GM12878 (cell line): ENCODE results near the gene C15orf61. TPM values are rescaled to one million over a fixed set of nuclear protein-coding genes. Genes with fewer than 3 reads are reported as not detected.

Experiments used
- ATAC-seq: fragments of 200-7000 bp; cut with Tn5 transposase; 3 replicates; pipeline ENCODE4 v1.9.1; 2020; ENCODE audit warnings: mild to moderate bottlenecking, moderate library complexity
- BruUV-seq: library from RNA; stranded (reverse); fragments of 400-500 nt; replicated peaks from 2 replicates; lab custom pipeline; 2021; lab: Mats Ljungman, UMichigan
- CTCF ChIA-PET: fragments of 300-600 bp; sonication (Branson Sonifier 250); formaldehyde crosslinking; extraction: SDS; loops from one replicate; lab custom pipeline; 2021; ENCODE audit warnings: inconsistent platforms; lab: Yijun Ruan, JAX
- POLR2A ChIA-PET: fragments of 350-600 bp; formaldehyde crosslinking; extraction: SDS; loops from one replicate; lab custom pipeline; 2021; ENCODE audit warnings: inconsistent platforms; lab: Charles Lee
- RAD21 ChIA-PET: fragments of 300-600 bp; sonication (Branson Sonifier 250); formaldehyde crosslinking; loops from one replicate; lab custom pipeline; 2023; ENCODE audit warnings: antibody characterized with exemption; ENCODE audit not compliant: unreplicated experiment; lab: Charles Lee
- SMC1A ChIA-PET: fragments of 300-600 bp; sonication (Branson Sonifier 250); formaldehyde crosslinking; loops from one replicate; lab custom pipeline; 2023; ENCODE audit not compliant: unreplicated experiment, uncharacterized antibody; lab: Charles Lee
- DNase-seq: peaks from one replicate; pipeline ENCODE4 v3.0.0-alpha.2; 2011; ENCODE audit warnings: low read depth, low spot score
- FAIRE-seq: peaks from 3 replicates; lab custom pipeline; 2011; peaks lifted over from hg19 to GRCh38; lab: Jason Lieb, UNC
- H2AFZ ChIP-seq: 2 replicates; pipeline ENCODE4 v1.6.0; 2011; ENCODE audit warnings: low read depth, low read length, control low read depth; ENCODE audit not compliant: control insufficient read depth
- H3K27ac ChIP-seq: 2 replicates; pipeline ENCODE4 v1.5.1; 2011; ENCODE audit warnings: control low read depth; ENCODE audit not compliant: control insufficient read depth, insufficient read depth
- H3K27me3 ChIP-seq, 2 experiments: replicated peaks in 1 of 2; 2 replicates each; pipeline versions ENCODE4 v1.6.0 to v1.6.1; 2011; ENCODE audit warnings: low read length in 1 of 2; ENCODE audit not compliant: control insufficient read depth in 2 of 2, insufficient read depth in 2 of 2
- H3K36me3 ChIP-seq, 2 experiments: 2 replicates each; pipeline ENCODE4 v1.5.1; 2011; ENCODE audit warnings: low read length in 1 of 2; ENCODE audit not compliant: control insufficient read depth in 2 of 2, insufficient read depth in 2 of 2
- H3K4me1 ChIP-seq: 2 replicates; pipeline ENCODE4 v1.6.1; 2011; ENCODE audit warnings: mild to moderate bottlenecking, low read length, moderate library complexity, mixed read lengths; ENCODE audit not compliant: control insufficient read depth, insufficient read depth
- H3K4me2 ChIP-seq: 2 replicates; pipeline ENCODE4 v1.6.0; 2011; ENCODE audit warnings: control low read depth; ENCODE audit not compliant: control insufficient read depth, insufficient read depth
- H3K4me3 ChIP-seq: fragments of 200-600 bp; sonication (generic); 2 replicates; pipeline ENCODE4 v1.5.1; 2016
- H3K79me2 ChIP-seq: 2 replicates; pipeline ENCODE4 v1.6.0; 2011; ENCODE audit warnings: low read length; ENCODE audit not compliant: control insufficient read depth, insufficient read depth
- H3K9ac ChIP-seq: 2 replicates; pipeline ENCODE4 v1.8.0; 2011; ENCODE audit warnings: low read length, control low read depth, mixed read lengths; ENCODE audit not compliant: control insufficient read depth, insufficient read depth
- H3K9me3 ChIP-seq: replicated peaks from 3 replicates; pipeline ENCODE4 v1.5.1; 2011; ENCODE audit warnings: mild to moderate bottlenecking, low read length; ENCODE audit not compliant: control insufficient read depth, insufficient read depth
- H4K20me1 ChIP-seq: 2 replicates; pipeline ENCODE4 v1.6.0; 2011; ENCODE audit not compliant: control insufficient read depth, insufficient read depth
- ATF3 ChIP-seq: IDR thresholded peaks from 2 replicates; pipeline ENCODE4 v1.6.1; 2011; ENCODE audit warnings: low read depth, mild to moderate bottlenecking, low read length, moderate library complexity, borderline replicate concordance; ENCODE audit errors: extremely low read depth
- BCL3 ChIP-seq: IDR thresholded peaks from 2 replicates; pipeline ENCODE4 v1.6.1; 2011; ENCODE audit warnings: borderline replicate concordance, low read depth, mild to moderate bottlenecking, moderate library complexity, low read length; ENCODE audit not compliant: insufficient read depth, poor library complexity, severe bottlenecking
- BCLAF1 ChIP-seq: fragments of 450-650 bp; IDR thresholded peaks from 2 replicates; pipeline ENCODE4 v1.6.1; 2017; ENCODE audit warnings: antibody characterized with exemption, mild to moderate bottlenecking, moderate library complexity
- BHLHE40 ChIP-seq, 2 experiments: fragments of 450-650 bp in 1 of 2; IDR thresholded peaks; 2 replicates each; pipeline ENCODE4 v1.6.1; 2011 to 2017; ENCODE audit warnings: low read depth in 2 of 2, borderline replicate concordance in 1 of 2, improper control_type of control experiment in 1 of 2, low read length in 1 of 2, mild to moderate bottlenecking in 1 of 2
- CBX5 ChIP-seq: sonication (generic); IDR thresholded peaks from 2 replicates; pipeline ENCODE4 v1.6.1; 2016; ENCODE audit warnings: low read depth, moderate library complexity, mild to moderate bottlenecking, inconsistent platforms
- JUNB ChIP-seq: IDR thresholded peaks from 2 replicates; pipeline ENCODE4 v1.6.1; 2016; ENCODE audit warnings: antibody characterized with exemption, mild to moderate bottlenecking
- KAT2A ChIP-seq: conservative IDR thresholded peaks from 2 replicates; pipeline ENCODE4 v1.6.1; 2011; ENCODE audit warnings: low read depth, low read length; ENCODE audit not compliant: control insufficient read depth
- MYC ChIP-seq: IDR thresholded peaks from 2 replicates; pipeline ENCODE4 v1.6.1; 2011; ENCODE audit warnings: mild to moderate bottlenecking, low read length, moderate library complexity, inconsistent platforms; ENCODE audit not compliant: insufficient read depth, insufficient replicate concordance, insufficient read length, severe bottlenecking
- NFIC ChIP-seq: IDR thresholded peaks from 2 replicates; pipeline ENCODE4 v1.6.1; 2012; ENCODE audit warnings: low read depth, mild to moderate bottlenecking, inconsistent platforms, low read length, moderate library complexity
- NR2F1 ChIP-seq: fragments of 450-650 bp; conservative IDR thresholded peaks from 2 replicates; pipeline ENCODE4 v1.6.1; 2017; ENCODE audit warnings: mild to moderate bottlenecking
- PML ChIP-seq: IDR thresholded peaks from 2 replicates; pipeline ENCODE4 v1.6.1; 2012; ENCODE audit warnings: low read length, inconsistent platforms
- POLR2A ChIP-seq: IDR thresholded peaks from 2 replicates; pipeline ENCODE4 v1.6.1; 2011; ENCODE audit warnings: low read depth, mild to moderate bottlenecking, low read length
- REST ChIP-seq: IDR thresholded peaks from 2 replicates; pipeline ENCODE4 v1.6.1; 2012; ENCODE audit warnings: mild to moderate bottlenecking, low read depth, low read length
- ZNF384 ChIP-seq: IDR thresholded peaks from 2 replicates; pipeline ENCODE4 v1.6.1; 2012; ENCODE audit warnings: low read depth, mild to moderate bottlenecking, low read length, improper control_type of control experiment, borderline replicate concordance
- WGBS: methylation state at CpG from one replicate; pipeline ENCODE4 v1.1.6; 2016; ENCODE audit warnings: low lambda C conversion rate; ENCODE audit not compliant: insufficient replicate concordance, insufficient coverage; ENCODE audit errors: missing lambda C conversion rate; 5-methylcytosine and 5-hydroxymethylcytosine counted together
- in situ Hi-C: fragments of 300-500 bp; cut with MboI; formaldehyde crosslinking; loops from 9 replicates; pipeline ENCODE4 v1.14.3; 2018; ENCODE audit warnings: mixed read lengths
- intact Hi-C: fragments of 100-400 bp; cut with micrococcal nuclease; formaldehyde crosslinking; loops from one replicate; pipeline ENCODE4 v1.14.2; 2022; ENCODE audit not compliant: unreplicated experiment
- polyA plus RNA-seq, 11 experiments: library from polyadenylated mRNA; depleted of rRNA in 4 of 11; unstranded in 6 of 11; stranded (reverse) in 5 of 11; fragments of >200 nt; fragmentation: Nextera tagmentation in 4 of 11; fragmentation: Illumina TruSeq in 1 of 11; extraction: Ambion mirVana in 4 of 11; extraction: Trizol in 1 of 11; gene quantifications; 1 replicate in 1 of 11; 2 replicates in 10 of 11; pipeline versions ENCODE4 v1.2.1 to v1.2.3, GENCODE V29; 2011 to 2016; ENCODE audit warnings: inconsistent platforms in 2 of 11, missing spikeins in 2 of 11, low read depth in 1 of 11
- total RNA-seq, 4 experiments: library from RNA; depleted of rRNA in 3 of 4; stranded (reverse); fragments of >200 nt in 3 of 4; fragmentation: Illumina TruSeq in 1 of 4; extraction: Trizol in 1 of 4; gene quantifications; 2 replicates each; pipeline versions ENCODE4 v1.2.1 to v1.2.3, GENCODE V29; 2013 to 2021

C15orf61 gene
- total and polyA plus RNA-seq, 10 of the 15 experiments (the other 5 are each of a cell fraction or from before 2014, with no cell fraction given) = 1.4 to 8.7 (median 4.3) TPM

GRCh38 chr15:67481680-67482079 lies 39.3 kb upstream of the C15orf61 start (continued):
- no peak for TF ChIP-seq REST
- no peak for TF ChIP-seq ZNF384
- TF ChIP-seq BCL3 = no peak
- TF ChIP-seq ATF3 = no peak

- no TSS peak for BruUV-seq
- Histone ChIP-seq H4K20me1 (no peaks in the 10 kb centered on the region), H3K4me3 (no peak overlapping the region), H3K27ac (no peak overlapping the region), H3K4me1 (0 out of 2 replicates have a peak, but pooled peaks cover 3% of the 10 kb centered on the region), H3K27me3 (no peaks in the 10 kb centered on the region), H3K79me2 (no peaks in the 10 kb centered on the region), H2AFZ (no peak overlapping the region), H3K4me2 (no peak overlapping the region), H3K36me3 (no peaks in the 10 kb centered on the region), H3K9me3 (no peaks in the 10 kb centered on the region), H3K9ac (no peak overlapping the region)
- CTCF ChIA-PET = interaction anchor here (1.0 to 1.9 kb wide), 7 partner anchors 38 to 592 kb away, joined by 3 to 13 read pairs (median 4); no protein-coding TSS in a partner anchor
- RAD21 ChIA-PET = no interaction called here
- POLR2A ChIA-PET = interaction anchor here (1.0 to 2.2 kb wide), 2 partner anchors 13 to 20 kb away, joined by 3 to 4 read pairs; no protein-coding TSS in a partner anchor
- SMC1A ChIA-PET = interaction anchor here (0.7 to 2.1 kb wide), 6 partner anchors 11 to 243 kb away, joined by 3 to 7 read pairs (median 3); no protein-coding TSS in a partner anchor
- in situ Hi-C loops (no loop called here), intact Hi-C loops (no loop called here)
- 0% methylated on average over 1 of the region's 1 CpG for WGBS
- peak; percentile 41 for FAIRE-seq
- no peak for DNase-seq
- ATAC-seq = peak; percentile 52
- TF ChIP-seq BCLAF1 (no peak), BHLHE40 (IDR thresholded peaks at IDR 0.05; ENCODE audit: borderline replicate concordance in 1 of 2, low read depth in 2 of 2, low read length in 1 of 2) (no peak), CBX5 (no peak), KAT2A (no peak), NR2F1 (no peak), NFIC (0 out of 2 replicates have a peak, but pooled peaks have one; percentile 33), PML (no peak), POLR2A (no peak), MYC (no peak), JUNB (peak; percentile 78)
These were observed 25.3 kb upstream of the C15orf61 start for GRCh38 chr15:67495585-67495984.
